GM19328 (cell line): Measurements from ENCODE around the gene PBX2.
"Not testable (repeated sequence)": the region's sequence is repeated elsewhere in the genome, so short reads cannot be mapped to it uniquely, and the experiment has no call there.

Experiments used
- ATAC-seq: cut with Tn5 transposase; IDR thresholded peaks from one replicate; pipeline ENCODE4 v1.9.1; 2021; ENCODE audit warnings: mild to moderate bottlenecking, moderate library complexity; ENCODE audit not compliant: unreplicated experiment

Gene PBX2

DNA sequence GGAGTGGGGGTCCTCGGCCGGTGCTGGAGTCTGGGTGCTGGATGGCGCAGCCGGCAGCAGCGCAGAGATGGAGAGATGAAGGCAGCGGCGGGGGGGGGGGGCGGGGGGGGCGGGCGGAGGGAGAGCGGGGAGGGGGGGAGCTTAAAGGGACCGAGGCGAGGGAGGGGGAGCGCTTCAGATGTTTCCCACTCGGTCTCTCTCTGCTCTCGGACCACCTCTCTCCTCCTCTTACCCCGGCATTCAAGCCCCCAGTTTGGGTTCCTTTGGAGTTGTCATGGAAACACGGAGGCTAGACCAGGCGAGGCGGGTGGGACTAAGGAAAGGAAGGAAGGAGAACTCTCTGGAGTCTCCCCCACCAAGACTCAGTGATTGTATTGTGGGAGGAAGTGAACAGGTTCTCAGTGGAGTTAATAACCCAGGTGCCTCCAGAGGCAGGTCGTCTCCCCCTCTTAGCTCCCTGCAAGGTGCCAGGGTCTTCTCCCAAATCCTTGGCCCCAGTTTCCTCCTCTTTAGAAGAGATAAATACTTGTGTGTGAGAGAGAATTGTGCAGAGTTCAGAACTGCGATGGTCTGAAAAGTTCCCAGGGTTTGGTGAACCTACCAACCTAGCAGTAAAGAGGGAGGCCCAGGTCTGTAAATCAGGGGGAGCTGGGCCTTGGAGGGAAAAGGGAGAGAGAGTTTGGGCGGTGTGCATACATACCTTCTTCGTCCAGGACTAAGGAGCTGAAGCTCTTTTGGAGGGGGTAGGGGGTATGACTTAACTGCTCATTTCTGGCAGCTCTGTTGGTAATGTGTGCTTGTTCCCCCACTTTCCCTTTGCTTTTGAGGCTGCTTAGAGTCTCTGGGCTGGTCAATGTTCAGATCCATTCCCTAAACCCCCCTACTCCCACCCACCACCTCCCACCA is 37.9 kb downstream of the PBX2 start, which contains the start of gene PRRT1:
Gene PRRT1, minus strand, starts transcription at position 77 of the 906 bp plus-strand sequence. CDS start 112 bp downstream, outside the sequence.
- no peak for ATAC-seq

DNA sequence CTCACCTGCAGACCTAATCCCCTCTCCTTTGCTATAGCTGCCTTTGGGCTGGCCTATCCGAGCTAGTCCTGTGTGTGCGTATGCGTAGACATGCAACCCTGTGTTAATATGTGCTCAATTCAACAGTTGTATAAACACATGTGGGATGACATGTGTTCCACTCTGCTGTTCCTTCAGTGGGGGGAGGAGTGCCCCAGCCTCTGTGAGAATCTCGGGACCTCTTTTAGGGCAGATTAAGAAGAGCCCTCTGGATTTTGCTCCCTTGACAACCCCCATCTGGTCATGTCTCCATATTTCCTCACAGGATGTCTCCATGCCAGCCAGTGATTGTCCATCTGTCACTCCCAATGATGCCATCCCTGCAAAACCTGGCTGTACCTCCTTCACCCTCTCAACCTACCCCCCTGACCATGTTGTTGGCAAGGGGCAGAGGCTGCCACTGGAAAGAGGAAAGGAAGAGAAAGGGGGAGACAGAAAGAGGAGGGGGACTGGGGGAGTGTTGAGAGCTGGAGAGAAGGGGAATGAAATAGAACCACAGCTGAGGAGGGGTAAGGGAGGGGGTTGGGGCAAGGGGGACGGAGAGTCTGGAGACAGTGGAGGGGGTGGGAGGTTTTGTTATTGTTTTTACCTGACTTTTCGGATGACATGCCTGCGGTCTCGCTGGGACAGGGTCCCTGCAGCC is 38.7 kb downstream of the PBX2 start:
- no peak for ATAC-seq

DNA sequence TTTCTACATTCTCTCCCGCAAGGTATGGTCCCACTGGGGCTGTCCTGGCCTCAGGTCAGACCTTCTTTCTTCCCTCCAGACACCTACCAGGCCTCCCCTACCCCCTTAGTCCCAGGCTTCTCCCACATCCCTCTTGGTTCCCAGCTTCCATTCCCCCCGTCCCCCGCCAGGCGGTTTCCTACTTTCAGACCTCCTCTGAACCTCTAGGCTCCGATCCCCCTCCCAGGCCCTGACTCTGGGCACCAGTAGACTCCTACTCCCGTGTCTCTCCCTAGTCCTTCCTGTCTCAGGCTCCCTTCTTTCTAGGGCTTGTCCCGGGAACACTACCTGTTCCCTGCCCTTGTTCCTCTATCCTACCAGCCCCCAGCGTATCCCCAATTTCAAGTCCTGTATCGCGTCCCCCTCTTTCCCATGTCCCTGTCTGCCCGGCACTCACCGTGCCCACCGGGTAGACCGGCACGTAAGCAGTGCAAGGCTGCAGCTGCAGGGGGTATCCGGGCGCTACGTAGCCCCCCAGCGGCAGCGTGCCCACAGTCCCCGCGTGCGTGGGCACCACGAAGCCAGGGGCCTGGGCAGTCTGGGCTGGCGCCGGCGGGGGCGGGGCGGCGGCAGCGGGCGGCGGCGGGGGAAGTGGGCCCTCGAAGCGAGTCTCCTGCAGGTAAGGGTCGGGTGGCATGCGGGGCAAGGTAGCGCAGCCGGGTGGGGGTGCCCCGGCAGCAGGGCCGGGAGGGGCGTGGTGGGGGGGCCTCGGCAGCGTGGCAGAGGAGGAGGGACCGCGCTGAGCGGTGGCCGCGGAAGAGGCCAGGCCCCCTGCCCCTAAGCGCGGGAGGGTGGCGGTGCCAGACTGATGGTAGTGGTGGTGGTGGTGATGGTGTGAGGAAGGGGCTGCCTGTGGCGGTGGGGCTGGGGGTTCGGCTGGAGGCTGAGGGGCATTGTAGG is 39.8 kb downstream of the PBX2 start:
- no peak for ATAC-seq

DNA sequence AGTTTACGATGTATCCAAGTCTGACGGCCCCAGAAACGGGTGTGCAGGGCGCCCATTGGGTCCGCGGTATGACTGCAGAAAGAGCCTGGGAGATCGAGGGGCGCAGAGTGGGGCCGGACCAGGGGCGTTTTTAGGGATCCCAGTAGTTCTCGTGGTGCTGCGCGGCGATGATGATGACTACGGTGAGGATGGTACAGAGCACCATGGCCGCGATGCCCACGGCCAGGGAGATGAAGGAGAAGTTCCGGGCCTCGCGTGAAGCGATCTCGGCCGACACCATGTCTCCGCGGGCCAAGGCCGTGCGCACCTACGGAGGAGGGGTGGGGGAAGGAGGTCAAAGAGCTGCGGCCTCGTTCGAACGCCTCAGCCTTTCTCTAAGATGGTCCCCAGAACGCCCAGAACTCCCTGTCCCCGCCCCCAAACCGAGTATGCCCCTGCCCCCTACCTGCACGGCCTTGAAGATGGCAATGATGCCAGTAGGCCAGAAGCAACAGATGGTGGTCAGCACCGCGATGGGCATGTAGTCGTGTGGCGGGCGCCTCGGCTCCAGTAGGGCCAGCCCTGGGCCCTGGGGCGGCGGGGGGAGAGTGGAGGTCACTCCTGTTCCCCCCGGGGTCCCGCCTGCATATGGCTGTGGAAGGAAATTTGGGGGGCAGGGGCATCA is 40.8 kb downstream of the PBX2 start:
- no peak for ATAC-seq

DNA sequence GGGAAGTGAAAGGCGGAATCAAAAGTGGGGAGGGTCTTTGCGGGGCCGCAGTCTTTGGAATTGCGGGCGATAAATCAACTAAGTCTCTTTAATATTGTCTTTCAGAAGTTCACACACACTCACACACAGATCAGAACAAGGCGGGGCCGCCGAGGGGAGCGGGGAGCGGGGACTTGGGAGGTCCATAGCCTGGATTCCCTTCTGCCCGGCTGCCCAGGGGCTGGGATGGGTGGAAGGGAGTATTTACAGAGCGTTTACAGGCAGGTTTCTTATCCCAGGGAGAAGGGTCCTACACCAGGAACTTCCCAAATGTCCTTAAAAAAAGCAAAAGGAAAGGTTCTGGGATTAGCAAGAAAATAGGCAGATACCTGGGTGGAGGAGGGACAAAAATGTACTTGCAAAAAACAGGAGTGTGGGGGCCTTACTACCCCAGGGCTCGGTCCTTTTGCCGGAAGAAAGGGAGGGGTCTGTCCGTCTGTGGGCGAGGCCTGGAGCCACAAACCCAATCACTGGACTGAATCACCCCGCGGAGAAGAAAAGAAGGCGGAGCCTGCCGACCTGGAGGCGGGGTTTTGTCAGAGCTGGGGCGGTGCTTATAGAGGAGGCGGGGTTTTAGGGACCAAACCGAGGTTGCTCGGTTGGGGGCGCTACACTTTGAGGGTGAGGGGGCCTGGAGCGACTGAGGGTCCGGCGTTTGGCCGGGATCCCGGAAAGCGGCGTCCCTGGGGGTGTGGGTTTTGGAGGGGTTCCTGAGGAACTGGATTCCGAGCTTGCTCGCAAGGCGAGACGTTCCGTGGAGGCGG is 41.5 kb downstream of the PBX2 start:
- no peak for ATAC-seq

DNA sequence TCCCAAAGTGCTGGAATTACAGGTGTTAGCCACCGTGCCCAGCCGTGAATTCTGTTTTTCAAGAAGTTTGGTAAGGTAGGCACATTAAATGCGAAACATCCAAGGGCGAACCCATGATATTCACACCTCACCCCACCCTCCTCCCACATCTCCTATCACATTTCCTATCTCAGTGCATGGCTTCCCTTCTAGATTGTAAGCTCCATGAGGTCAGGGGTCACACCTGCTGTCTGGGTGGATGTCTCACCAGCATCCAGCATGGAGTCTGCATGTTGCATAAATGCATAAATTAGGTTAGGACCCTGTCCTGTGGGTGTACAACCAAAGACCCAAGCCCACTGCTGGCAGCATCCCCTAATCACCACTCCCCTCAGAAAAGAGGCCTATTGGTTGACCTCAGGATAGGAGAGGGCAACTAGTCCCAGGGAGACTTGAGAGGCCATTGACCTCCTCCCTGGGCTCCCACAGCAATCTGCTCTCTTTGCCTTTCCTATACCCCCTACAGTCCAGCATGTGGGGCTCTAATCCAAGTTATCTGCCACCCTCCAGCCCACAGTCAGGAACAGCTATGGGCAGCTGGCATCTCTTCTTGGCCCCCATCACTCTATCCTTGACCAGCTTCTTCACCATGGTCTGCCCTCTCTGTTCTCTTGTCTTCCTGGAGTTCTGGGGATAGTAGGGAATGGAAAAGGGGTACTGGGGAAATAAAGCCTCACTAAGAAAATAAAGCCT is 42.4 kb downstream of the PBX2 start:
- no peak for ATAC-seq

DNA sequence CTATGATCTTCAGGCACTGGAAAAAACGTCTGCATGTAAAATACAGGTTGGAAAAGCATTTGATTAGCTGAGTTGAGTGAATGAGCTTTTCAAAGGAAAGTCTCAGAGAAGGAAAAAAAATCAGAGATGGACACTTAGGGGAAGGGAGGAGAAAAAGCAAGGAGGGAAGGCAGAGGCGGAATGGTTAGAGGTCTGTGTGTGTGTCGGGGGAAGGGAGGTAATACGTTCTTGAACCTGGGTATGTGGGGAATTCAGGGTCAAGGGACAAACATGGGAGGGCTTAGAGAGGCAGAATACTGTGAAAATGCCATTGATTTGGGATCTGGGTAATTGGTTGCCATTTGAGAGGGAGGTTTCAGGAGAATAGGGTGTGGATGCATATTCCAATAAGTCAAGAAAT is 43.3 kb downstream of the PBX2 start:
- no peak for ATAC-seq

DNA sequence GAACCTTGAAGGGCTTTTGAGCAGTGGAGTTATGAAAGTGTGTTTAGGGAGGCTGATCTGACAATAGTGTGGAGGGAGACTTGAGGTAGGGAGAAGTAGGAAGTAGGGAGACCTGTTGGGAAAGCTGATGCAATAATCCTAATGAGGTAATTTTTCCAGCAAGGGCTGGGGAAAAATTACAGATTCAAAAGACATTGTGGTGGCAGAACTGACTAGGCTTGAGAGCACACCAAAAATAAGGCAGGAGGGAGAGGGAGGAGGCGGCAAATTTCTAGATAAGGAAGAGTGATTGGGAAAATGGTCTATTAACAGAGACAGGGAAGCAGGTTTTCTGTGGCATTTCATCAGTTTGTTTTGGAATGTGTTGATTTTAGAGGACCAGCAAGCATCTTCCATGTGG is 43.7 kb downstream of the PBX2 start:
- ATAC-seq, result no peak

DNA sequence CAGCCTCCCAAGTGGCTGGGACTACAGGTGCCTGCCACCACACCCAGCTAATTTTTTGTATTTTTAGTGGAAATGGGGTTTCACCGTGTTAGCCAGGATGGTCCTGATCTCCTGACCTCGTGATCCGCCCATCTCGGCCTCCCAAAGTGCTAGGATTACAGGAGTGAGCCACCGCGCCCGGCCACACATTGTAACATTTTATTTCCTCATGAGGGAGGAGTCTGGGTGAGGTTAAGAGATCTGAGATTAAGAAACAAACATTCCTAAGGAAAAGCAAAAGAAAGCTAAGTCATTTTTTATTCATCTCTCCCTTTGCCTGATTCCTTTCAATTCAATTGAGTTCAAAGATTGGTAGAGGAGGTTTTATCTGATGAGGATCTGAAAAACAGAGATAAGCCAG is 45.8 kb downstream of the PBX2 start:
- not testable (repeated sequence) for ATAC-seq

DNA sequence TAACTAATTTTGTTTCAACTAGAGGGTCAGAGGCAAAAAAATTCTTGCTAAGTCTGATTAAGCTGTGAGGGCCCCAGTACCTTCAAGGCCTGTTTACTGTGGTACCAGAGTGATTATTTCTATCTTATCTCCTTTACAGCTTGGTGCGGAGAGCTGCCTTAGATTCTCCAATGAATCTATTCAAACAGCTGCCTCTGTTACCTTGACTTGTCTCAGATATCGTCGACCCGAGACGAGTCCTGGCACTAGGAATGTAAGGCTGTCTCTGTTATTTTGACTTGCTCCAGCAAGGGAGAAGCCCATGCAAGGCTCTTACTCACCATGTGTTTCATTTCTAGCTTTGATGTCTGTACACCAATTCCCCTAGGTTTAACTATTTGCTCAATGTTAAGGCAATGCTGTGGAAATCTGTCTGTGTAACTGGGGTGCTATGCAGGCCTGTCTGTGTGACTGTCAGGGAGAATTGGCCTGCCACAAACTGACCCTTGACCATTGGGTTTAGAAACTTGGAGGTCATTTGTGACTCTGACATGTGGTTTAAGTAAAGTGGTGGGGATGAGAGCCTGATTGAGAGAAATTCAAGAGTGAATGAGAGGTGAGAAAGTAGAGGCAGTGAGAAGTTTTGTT is 49.5 kb downstream of the PBX2 start:
- no peak for ATAC-seq

DNA sequence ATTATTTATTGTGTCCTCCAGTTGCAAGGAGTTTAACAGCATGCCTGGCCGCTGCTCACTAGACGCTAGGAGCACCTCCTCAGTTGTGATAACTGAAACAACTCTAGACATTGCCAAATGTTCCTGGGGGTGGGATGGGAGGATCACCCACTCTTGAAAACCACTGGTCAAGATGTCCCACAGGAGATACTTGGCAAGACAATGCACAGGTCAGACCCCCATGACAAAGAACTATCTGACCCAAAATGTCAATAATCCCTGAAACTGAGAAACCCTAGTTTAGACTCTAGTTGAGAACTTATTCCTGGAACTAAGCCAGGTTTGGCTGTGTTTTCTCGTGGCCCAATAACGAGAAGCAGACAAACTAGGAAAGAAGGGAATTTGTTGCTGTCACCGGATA is 50.4 kb downstream of the PBX2 start:
- no peak for ATAC-seq

DNA sequence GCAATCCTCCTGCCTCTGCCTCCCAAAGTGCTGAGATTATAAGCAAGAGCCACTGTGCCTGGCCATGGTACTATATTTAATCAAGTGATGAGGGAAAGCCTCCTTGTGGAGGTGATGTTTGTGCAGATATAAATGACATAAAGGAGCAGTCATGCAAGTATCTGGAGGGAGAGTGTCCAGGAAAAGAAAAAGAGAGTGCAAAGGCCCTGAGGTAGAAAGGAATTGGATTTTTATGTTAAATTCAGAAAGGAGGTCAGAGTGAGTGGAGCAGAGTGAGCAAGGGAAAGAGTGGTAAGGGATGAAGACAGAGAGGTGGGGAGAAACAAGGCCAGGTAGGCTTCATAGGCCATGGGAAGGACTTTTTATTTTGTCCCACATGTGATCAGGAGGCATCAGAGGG is 52.5 kb downstream of the PBX2 start:
- no peak for ATAC-seq
